HepG2 (cell line): Measurements from ENCODE around the gene LOXL4. TPM values are rescaled to one million over a fixed set of nuclear protein-coding genes. Genes with fewer than 3 reads are reported as not detected.

Experiments
- CCDC6 ChIP-seq: sonication (generic); formaldehyde crosslinking; IDR thresholded peaks from 2 replicates; pipeline ENCODE4 v1.8.1; 2022; ENCODE audit warnings: mild to moderate bottlenecking, missing genetic modification reagents, moderate library complexity
- HNRNPL ChIP-seq: fragments of 200-400 bp; formaldehyde crosslinking; IDR thresholded peaks from 2 replicates; pipeline ENCODE4 v1.6.1; 2017; ENCODE audit warnings: mild to moderate bottlenecking, low read depth, low read length
- HNRNPUL1 ChIP-seq: fragments of 200-400 bp; formaldehyde crosslinking; IDR thresholded peaks from 2 replicates; pipeline ENCODE4 v1.6.1; 2017; ENCODE audit warnings: low read depth, mild to moderate bottlenecking, low read length, moderate library complexity
- KDM4B ChIP-seq: sonication (generic); formaldehyde crosslinking; IDR thresholded peaks from 2 replicates; pipeline ENCODE4 v1.4.0; 2020; ENCODE audit warnings: missing genetic modification reagents
- NONO ChIP-seq, 2 experiments: fragments of 450-650 bp in 1 of 2; sonication (generic) in 1 of 2; formaldehyde crosslinking in 1 of 2; IDR thresholded peaks in 1 of 2; conservative IDR thresholded peaks in 1 of 2; 2 replicates each; pipeline versions ENCODE4 v1.6.1 to v1.8.0; 2017 to 2022; ENCODE audit warnings: mild to moderate bottlenecking in 1 of 2, missing genetic modification reagents in 1 of 2, moderate library complexity in 1 of 2
- NR0B2 ChIP-seq: sonication (generic); formaldehyde crosslinking; IDR thresholded peaks from 2 replicates; pipeline ENCODE4 v1.4.0; 2020; ENCODE audit warnings: mild to moderate bottlenecking, missing genetic modification reagents
- POLR2AphosphoS2 ChIP-seq: IDR thresholded peaks from 2 replicates; pipeline ENCODE4 v1.6.1; 2011; ENCODE audit warnings: low read depth, low read length, improper control_type of control experiment
- RBM39 ChIP-seq: fragments of 200-400 bp; formaldehyde crosslinking; IDR thresholded peaks from one replicate; pipeline ENCODE4 v1.6.1; 2018; ENCODE audit warnings: antibody characterized with exemption, mild to moderate bottlenecking, low read depth, low read length; ENCODE audit not compliant: poor library complexity, severe bottlenecking
- SMAD3 ChIP-seq: sonication (generic); formaldehyde crosslinking; IDR thresholded peaks from 2 replicates; pipeline ENCODE4 v1.4.0; 2020; ENCODE audit warnings: missing genetic modification reagents
- U2AF1 ChIP-seq: fragments of 200-400 bp; formaldehyde crosslinking; optimal IDR thresholded peaks from 2 replicates; pipeline ENCODE3; 2017; ENCODE audit warnings: mild to moderate bottlenecking, low read depth, low read length
- ZBTB8A ChIP-seq: sonication (generic); formaldehyde crosslinking; IDR thresholded peaks from 2 replicates; pipeline ENCODE4 v1.4.0; 2020; ENCODE audit warnings: mild to moderate bottlenecking, low read depth, missing genetic modification reagents, borderline replicate concordance
- ZC3H4 ChIP-seq: sonication (generic); formaldehyde crosslinking; IDR thresholded peaks from 2 replicates; pipeline ENCODE4 v1.4.0; 2020; ENCODE audit warnings: missing genetic modification reagents, borderline replicate concordance
- ZFP1 ChIP-seq: IDR thresholded peaks from 2 replicates; pipeline ENCODE4 v1.6.1; 2016
- ZNF138 ChIP-seq: sonication (generic); formaldehyde crosslinking; IDR thresholded peaks from 2 replicates; pipeline ENCODE4 v1.5.0; 2020; ENCODE audit warnings: mild to moderate bottlenecking, low read depth, missing genetic modification reagents
- ZNF207 ChIP-seq: fragments of 450-650 bp; IDR thresholded peaks from 2 replicates; pipeline ENCODE4 v1.6.1; 2016; ENCODE audit warnings: antibody characterized with exemption, borderline replicate concordance
- ZNF652 ChIP-seq: IDR thresholded peaks from 2 replicates; pipeline ENCODE4 v1.6.1; 2016; ENCODE audit warnings: low read depth, borderline replicate concordance
- ZNF776 ChIP-seq: sonication (generic); formaldehyde crosslinking; IDR thresholded peaks from 2 replicates; pipeline ENCODE4 v1.4.0; 2020; ENCODE audit warnings: mild to moderate bottlenecking, missing genetic modification reagents
- polyA plus RNA-seq, 8 experiments: library from polyadenylated mRNA; depleted of rRNA in 3 of 8; stranded (reverse) in 7 of 8; unstranded in 1 of 8; fragments of >200 nt; fragmentation: Illumina TruSeq in 4 of 8; extraction: Trizol in 4 of 8; gene quantifications; 2 replicates each; pipeline versions ENCODE4 v1.2.1 to v1.2.3, GENCODE V29; 2011 to 2016; ENCODE audit warnings: low read depth in 4 of 8, missing spikeins in 1 of 8, mixed read lengths in 1 of 8; ENCODE audit not compliant: insufficient read depth in 1 of 8
- total RNA-seq, 5 experiments: library from RNA; depleted of rRNA; stranded (reverse); fragments of >200 nt; fragmentation: Illumina TruSeq; extraction: Trizol; gene quantifications; 2 replicates each; pipeline ENCODE4 v1.2.3, GENCODE V29; 2016; ENCODE audit warnings: low read depth in 1 of 5
- TF ChIP-seq, protein P1 (sequence below): fragments of 450-650 bp; IDR thresholded peaks from 2 replicates; pipeline ENCODE4 v1.6.1; 2017; ENCODE audit warnings: mild to moderate bottlenecking
- TF ChIP-seq, protein P2 (sequence below): sonication (generic); formaldehyde crosslinking; IDR thresholded peaks from 2 replicates; pipeline ENCODE4 v1.5.1; 2020; ENCODE audit warnings: mild to moderate bottlenecking, moderate library complexity, missing genetic modification reagents

Gene LOXL4
- total and polyA plus RNA-seq, 2 of the 13 experiments (the other 11 are each of a cell fraction or from before 2014, with no cell fraction given) = 8.8 to 21.1 TPM

DNA sequence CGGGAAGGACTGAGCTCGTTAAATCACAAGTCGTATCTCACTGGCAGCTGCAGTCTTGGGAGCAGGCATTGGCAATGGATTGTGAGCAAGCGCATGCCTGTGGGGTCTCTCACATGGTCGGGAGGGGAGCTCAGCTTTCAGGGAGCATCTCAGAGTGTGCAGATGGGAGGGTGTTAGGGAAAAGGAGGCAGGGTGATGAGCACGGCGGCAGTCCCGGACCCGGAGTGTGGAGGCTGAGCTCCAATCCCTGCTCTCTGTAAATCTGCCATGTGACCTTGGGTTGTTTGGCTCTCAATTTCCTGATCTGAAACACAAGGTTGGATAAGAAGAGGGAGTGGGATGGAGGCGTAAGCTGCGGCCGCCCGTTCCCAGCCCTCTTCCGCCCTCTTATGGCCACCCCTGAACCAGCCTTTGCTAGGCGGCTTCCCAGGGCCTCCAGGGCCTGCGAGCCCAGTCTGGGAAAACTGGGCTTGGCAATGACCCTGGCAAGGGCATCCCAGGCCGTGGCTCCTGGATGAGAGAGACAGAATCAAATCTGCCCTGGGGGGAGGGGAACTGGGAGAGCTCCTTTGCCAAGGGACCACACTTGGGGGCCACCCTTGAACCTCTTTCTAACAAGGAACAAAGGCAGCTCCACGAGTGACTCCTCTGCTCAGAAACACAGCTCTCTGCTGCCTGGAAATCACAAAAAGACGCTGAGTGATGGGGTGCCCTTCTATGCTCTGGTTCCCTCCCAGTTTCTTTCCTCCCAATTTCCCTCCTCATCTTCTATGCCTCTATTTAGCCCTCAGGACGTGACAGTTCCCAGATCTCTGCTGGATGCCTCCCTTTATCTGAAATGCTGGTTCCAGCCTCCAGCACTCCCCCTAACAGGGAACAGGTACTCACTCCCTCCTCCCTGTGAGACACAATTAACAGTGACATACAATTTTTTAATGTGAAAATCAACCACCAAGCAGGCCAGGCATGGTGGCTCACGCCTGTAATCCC, 41.7 kb upstream of the LOXL4 start (continued):
- TF ChIP-seq NR0B2 (CRISPR knock-in tag) = no peak
- TF ChIP-seq ZNF207 = no peak
- TF ChIP-seq ZFP1 (CRISPR knock-in tag) = no peak
- TF ChIP-seq POLR2AphosphoS2 = no peak
- no peak for TF ChIP-seq NONO (IDR thresholded peaks at IDR 0.05)
- no peak for TF ChIP-seq NONO (CRISPR knock-in tag; conservative IDR thresholded peaks at IDR 0.05)
- no peak for TF ChIP-seq KDM4B (CRISPR knock-in tag)
- TF ChIP-seq, protein P1, sequence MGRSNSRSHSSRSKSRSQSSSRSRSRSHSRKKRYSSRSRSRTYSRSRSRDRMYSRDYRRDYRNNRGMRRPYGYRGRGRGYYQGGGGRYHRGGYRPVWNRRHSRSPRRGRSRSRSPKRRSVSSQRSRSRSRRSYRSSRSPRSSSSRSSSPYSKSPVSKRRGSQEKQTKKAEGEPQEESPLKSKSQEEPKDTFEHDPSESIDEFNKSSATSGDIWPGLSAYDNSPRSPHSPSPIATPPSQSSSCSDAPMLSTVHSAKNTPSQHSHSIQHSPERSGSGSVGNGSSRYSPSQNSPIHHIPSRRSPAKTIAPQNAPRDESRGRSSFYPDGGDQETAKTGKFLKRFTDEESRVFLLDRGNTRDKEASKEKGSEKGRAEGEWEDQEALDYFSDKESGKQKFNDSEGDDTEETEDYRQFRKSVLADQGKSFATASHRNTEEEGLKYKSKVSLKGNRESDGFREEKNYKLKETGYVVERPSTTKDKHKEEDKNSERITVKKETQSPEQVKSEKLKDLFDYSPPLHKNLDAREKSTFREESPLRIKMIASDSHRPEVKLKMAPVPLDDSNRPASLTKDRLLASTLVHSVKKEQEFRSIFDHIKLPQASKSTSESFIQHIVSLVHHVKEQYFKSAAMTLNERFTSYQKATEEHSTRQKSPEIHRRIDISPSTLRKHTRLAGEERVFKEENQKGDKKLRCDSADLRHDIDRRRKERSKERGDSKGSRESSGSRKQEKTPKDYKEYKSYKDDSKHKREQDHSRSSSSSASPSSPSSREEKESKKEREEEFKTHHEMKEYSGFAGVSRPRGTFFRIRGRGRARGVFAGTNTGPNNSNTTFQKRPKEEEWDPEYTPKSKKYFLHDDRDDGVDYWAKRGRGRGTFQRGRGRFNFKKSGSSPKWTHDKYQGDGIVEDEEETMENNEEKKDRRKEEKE = no peak
- no peak for TF ChIP-seq ZNF138 (CRISPR knock-in tag)
- TF ChIP-seq ZNF652 (CRISPR knock-in tag) = no peak
- peak; percentile 41; the same call in 1 of the 2 replicates for TF ChIP-seq ZNF776 (CRISPR knock-in tag)
- TF ChIP-seq ZBTB8A (CRISPR knock-in tag) = no peak
- TF ChIP-seq, protein P2, sequence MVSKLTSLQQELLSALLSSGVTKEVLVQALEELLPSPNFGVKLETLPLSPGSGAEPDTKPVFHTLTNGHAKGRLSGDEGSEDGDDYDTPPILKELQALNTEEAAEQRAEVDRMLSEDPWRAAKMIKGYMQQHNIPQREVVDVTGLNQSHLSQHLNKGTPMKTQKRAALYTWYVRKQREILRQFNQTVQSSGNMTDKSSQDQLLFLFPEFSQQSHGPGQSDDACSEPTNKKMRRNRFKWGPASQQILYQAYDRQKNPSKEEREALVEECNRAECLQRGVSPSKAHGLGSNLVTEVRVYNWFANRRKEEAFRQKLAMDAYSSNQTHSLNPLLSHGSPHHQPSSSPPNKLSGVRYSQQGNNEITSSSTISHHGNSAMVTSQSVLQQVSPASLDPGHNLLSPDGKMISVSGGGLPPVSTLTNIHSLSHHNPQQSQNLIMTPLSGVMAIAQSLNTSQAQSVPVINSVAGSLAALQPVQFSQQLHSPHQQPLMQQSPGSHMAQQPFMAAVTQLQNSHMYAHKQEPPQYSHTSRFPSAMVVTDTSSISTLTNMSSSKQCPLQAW (CRISPR knock-in tag) = no peak
- TF ChIP-seq RBM39 = no peak
- no peak for TF ChIP-seq U2AF1
- TF ChIP-seq HNRNPUL1 = no peak
- 0 out of 2 replicates have a peak, but pooled peaks have one; percentile 36 for TF ChIP-seq SMAD3 (CRISPR knock-in tag)
- no peak for TF ChIP-seq CCDC6 (CRISPR knock-in tag)
- TF ChIP-seq ZC3H4 (CRISPR knock-in tag) = no peak
- no peak for TF ChIP-seq HNRNPL
